MM.1S (cell line): ENCODE results near the gene DISC1.

Source experiments
- DNase-seq: peaks from one replicate; pipeline ENCODE4 v3.0.0-alpha.2; 2015
- H2AFZ ChIP-seq: fragments of 300-600 bp; sonication (generic); 2 replicates; pipeline ENCODE4 v1.6.0; 2016; ENCODE audit warnings: antibody characterized with exemption, low read length
- H3F3A ChIP-seq: fragments of 300-600 bp; sonication (generic); 2 replicates; pipeline ENCODE4 v1.6.1; 2016; ENCODE audit warnings: mild to moderate bottlenecking, antibody characterized with exemption, low read length, moderate library complexity, mixed read lengths; ENCODE audit not compliant: insufficient read depth
- H3K27ac ChIP-seq: fragments of 300-600 bp; sonication (generic); 2 replicates; pipeline ENCODE4 v1.5.1; 2016; ENCODE audit warnings: mild to moderate bottlenecking, low read length
- H3K27me3 ChIP-seq: fragments of 300-600 bp; sonication (generic); replicated peaks from 2 replicates; pipeline ENCODE4 v1.6.0; 2016; ENCODE audit warnings: low read length; ENCODE audit not compliant: insufficient read depth
- H3K36me3 ChIP-seq: fragments of 300-600 bp; sonication (generic); replicated peaks from 2 replicates; pipeline ENCODE4 v1.6.1; 2016; ENCODE audit warnings: mild to moderate bottlenecking, low read length, mixed read lengths; ENCODE audit not compliant: insufficient read depth
- H3K4me1 ChIP-seq: fragments of 300-600 bp; sonication (generic); 2 replicates; pipeline ENCODE4 v1.6.1; 2016; ENCODE audit warnings: low read length, mixed read lengths
- H3K4me2 ChIP-seq: fragments of 300-600 bp; sonication (generic); 2 replicates; pipeline ENCODE4 v1.6.0; 2016; ENCODE audit warnings: low read depth, low read length
- H3K4me3 ChIP-seq: fragments of 300-600 bp; sonication (generic); 2 replicates; pipeline ENCODE4 v1.5.1; 2016; ENCODE audit warnings: low read length, mixed read lengths
- H3K79me2 ChIP-seq: fragments of 300-600 bp; sonication (generic); 2 replicates; pipeline ENCODE4 v1.6.1; 2016; ENCODE audit warnings: mixed run types, low read length, mixed read lengths
- H3K9ac ChIP-seq: fragments of 300-600 bp; sonication (generic); 2 replicates; pipeline ENCODE4 v1.6.1; 2016; ENCODE audit warnings: low read length, mixed read lengths
- H3K9me2 ChIP-seq: fragments of 300-600 bp; sonication (generic); replicated peaks from 2 replicates; pipeline ENCODE4 v1.6.1; 2016; ENCODE audit warnings: mild to moderate bottlenecking, low read length, mixed read lengths; ENCODE audit not compliant: insufficient read depth
- H3K9me3 ChIP-seq: fragments of 300-600 bp; sonication (generic); replicated peaks from 2 replicates; pipeline ENCODE4 v1.6.1; 2016; ENCODE audit warnings: mild to moderate bottlenecking, low read length, mixed read lengths; ENCODE audit not compliant: insufficient read depth
- H4K20me1 ChIP-seq: fragments of 300-600 bp; sonication (generic); 2 replicates; pipeline ENCODE4 v1.6.1; 2016; ENCODE audit warnings: mild to moderate bottlenecking, low read length, moderate library complexity, mixed read lengths; ENCODE audit not compliant: insufficient read depth
- CTCF ChIP-seq: fragments of 300-600 bp; sonication (generic); IDR thresholded peaks from 2 replicates; pipeline ENCODE4 v1.5.1; 2016; ENCODE audit warnings: antibody characterized with exemption, low read length, mixed read lengths
- EZH2 ChIP-seq: fragments of 300-600 bp; sonication (generic); optimal IDR thresholded peaks from 2 replicates; pipeline ENCODE3; 2017; ENCODE audit warnings: low read depth, mild to moderate bottlenecking, antibody characterized with exemption, low read length, mixed read lengths
- EZH2phosphoT487 ChIP-seq: fragments of 300-600 bp; sonication (generic); IDR thresholded peaks from 2 replicates; pipeline ENCODE4 v1.6.1; 2018; ENCODE audit warnings: antibody characterized with exemption, low read length

The DISC1 gene

GRCh38 chr1:231990388-231990787 lies 363.8 kb downstream of the DISC1 start:
- no peaks in the 10 kb centered on the region for H3K36me3 ChIP-seq
- no peak overlapping the region for H3K4me2 ChIP-seq
- no peaks in the 10 kb centered on the region for H3K4me1 ChIP-seq
- TF ChIP-seq EZH2 (no peak), EZH2phosphoT487 (no peak), CTCF (no peak)
- no peak overlapping the region for H3K4me3 ChIP-seq
- DNase-seq, result no peak
- H3K9me3 ChIP-seq, result no peaks in the 10 kb centered on the region
- H3K27me3 ChIP-seq, result no peaks in the 10 kb centered on the region
- H2AFZ ChIP-seq, result no peak overlapping the region
- no peak overlapping the region for H3K9ac ChIP-seq
- no peaks in the 10 kb centered on the region for H3K9me2 ChIP-seq
- no peaks in the 10 kb centered on the region for H4K20me1 ChIP-seq
- H3K27ac ChIP-seq, result no peak overlapping the region
- no peaks in the 10 kb centered on the region for H3F3A ChIP-seq
- H3K79me2 ChIP-seq, result no peaks in the 10 kb centered on the region

GRCh38 chr1:231991231-231991630 lies 364.6 kb downstream of the DISC1 start:
- Histone ChIP-seq H3K9ac (no peak overlapping the region), H3K27ac (no peak overlapping the region), H3K27me3 (no peaks in the 10 kb centered on the region), H3K9me3 (no peaks in the 10 kb centered on the region), H4K20me1 (no peaks in the 10 kb centered on the region), H2AFZ (no peak overlapping the region), H3K36me3 (no peaks in the 10 kb centered on the region), H3K9me2 (no peaks in the 10 kb centered on the region), H3K4me1 (no peaks in the 10 kb centered on the region), H3K4me2 (no peak overlapping the region), H3K4me3 (no peak overlapping the region), H3K79me2 (no peaks in the 10 kb centered on the region), H3F3A (no peaks in the 10 kb centered on the region)
- no peak for DNase-seq
- TF ChIP-seq EZH2phosphoT487 (no peak), EZH2 (no peak), CTCF (no peak)

- no peaks in the 10 kb centered on the region for H3K9me2 ChIP-seq
- no peaks in the 10 kb centered on the region for H3F3A ChIP-seq
- no peak for TF ChIP-seq EZH2
- no peak for TF ChIP-seq EZH2phosphoT487
- no peak for TF ChIP-seq CTCF
- H3K9ac ChIP-seq, result no peak overlapping the region
- H3K4me3 ChIP-seq, result no peak overlapping the region
- H3K4me2 ChIP-seq, result no peak overlapping the region
- H3K27ac ChIP-seq, result no peak overlapping the region
- no peaks in the 10 kb centered on the region for H3K36me3 ChIP-seq
- no peak for DNase-seq
- no peak overlapping the region for H2AFZ ChIP-seq
- H3K27me3 ChIP-seq, result no peaks in the 10 kb centered on the region
- no peaks in the 10 kb centered on the region for H3K4me1 ChIP-seq
- no peaks in the 10 kb centered on the region for H3K79me2 ChIP-seq
- no peaks in the 10 kb centered on the region for H4K20me1 ChIP-seq
- no peaks in the 10 kb centered on the region for H3K9me3 ChIP-seq
These were observed 367.4 kb downstream of the DISC1 start for GRCh38 chr1:231993968-231994455.

GRCh38 chr1:231998791-231999190 lies 372.2 kb downstream of the DISC1 start:
- no peak overlapping the region for H2AFZ ChIP-seq
- H3K79me2 ChIP-seq, result no peaks in the 10 kb centered on the region
- H3K36me3 ChIP-seq, result no peaks in the 10 kb centered on the region
- no peaks in the 10 kb centered on the region for H3K4me1 ChIP-seq
- no peaks in the 10 kb centered on the region for H3K9me3 ChIP-seq
- no peaks in the 10 kb centered on the region for H4K20me1 ChIP-seq
- H3K9ac ChIP-seq, result no peak overlapping the region
- H3K9me2 ChIP-seq, result no peaks in the 10 kb centered on the region
- H3K27me3 ChIP-seq, result no peaks in the 10 kb centered on the region
- no peak overlapping the region for H3K4me2 ChIP-seq
- TF ChIP-seq EZH2, result no peak
- no peak for DNase-seq
- no peaks in the 10 kb centered on the region for H3F3A ChIP-seq
- no peak overlapping the region for H3K27ac ChIP-seq
- no peak overlapping the region for H3K4me3 ChIP-seq
